Inflammatory macrophage (primary cell): ENCODE results near the gene OR56A5.
A peak's percentile ranks its signal among the peaks of the same experiment; 100 is the strongest.
"Not testable (repeated sequence)": the region's sequence is repeated elsewhere in the genome, so short reads cannot be mapped to it uniquely, and the experiment has no call there.

Experiments used
- DNase-seq, 2 donors: peaks; one replicate each; pipeline ENCODE4 v3.0.0-alpha.2; 2020 to 2022
- total RNA-seq, 18 experiments: gene quantifications; one replicate each; lab custom pipeline; 2026; ENCODE audit warnings: mixed read lengths in 6 of 18, inconsistent platforms in 2 of 18; lab: John Stamatoyannopoulos, UW

The OR56A5 gene, protein sequence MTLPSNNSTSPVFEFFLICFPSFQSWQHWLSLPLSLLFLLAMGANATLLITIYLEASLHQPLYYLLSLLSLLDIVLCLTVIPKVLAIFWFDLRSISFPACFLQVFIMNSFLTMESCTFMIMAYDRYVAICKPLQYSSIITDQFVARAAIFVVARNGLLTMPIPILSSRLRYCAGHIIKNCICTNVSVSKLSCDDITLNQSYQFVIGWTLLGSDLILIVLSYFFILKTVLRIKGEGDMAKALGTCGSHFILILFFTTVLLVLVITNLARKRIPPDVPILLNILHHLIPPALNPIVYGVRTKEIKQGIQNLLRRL
- total RNA-seq = 0 to 0.07 (median 0) reads per million in 18 experiments

GRCh38 chr11:5968394-5968793 lies at the start of gene OR56A5:
TSS of gene OR56A5 (minus strand) at chr11:5968494. CDS start at chr11:5968494, 0 bp downstream.
- DNase-seq = no peak

- no peak for DNase-seq
These were observed 44.7 kb upstream of the OR56A5 start for GRCh38 chr11:6013042-6013441.

DNA sequence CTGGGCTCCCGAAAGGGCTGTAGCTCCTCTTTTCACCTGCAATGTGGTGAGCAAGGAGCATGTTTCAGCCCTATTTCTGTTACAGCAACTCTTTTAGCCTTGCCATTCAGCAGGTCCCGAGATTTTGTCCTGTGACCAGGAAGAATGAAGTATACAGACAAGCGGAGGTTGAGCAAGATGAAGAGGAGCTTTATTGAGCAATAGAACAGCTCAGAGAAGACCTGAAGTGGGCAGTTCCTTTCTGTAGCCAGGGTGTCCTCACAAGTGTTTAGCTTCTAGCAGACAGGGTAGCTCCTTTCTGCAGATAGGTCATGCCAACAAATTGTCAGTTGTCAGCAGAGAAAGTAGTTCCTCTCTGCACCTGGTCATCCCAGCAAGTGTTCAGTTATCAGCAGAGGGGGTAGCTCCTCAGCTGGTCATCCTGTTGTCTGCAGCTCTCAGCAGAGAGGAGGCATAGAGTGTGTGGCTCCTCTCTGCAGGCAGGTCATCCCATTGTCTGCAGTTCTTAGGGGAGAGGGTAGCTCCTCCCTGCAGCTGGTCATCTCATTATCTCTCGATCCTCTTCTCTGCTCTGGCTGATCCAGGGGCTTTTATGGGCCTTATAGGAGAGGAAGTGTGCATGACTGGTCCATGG lies 43.9 kb upstream of the OR56A5 start:
- peak; percentile 80 to 82 for DNase-seq

DNA sequence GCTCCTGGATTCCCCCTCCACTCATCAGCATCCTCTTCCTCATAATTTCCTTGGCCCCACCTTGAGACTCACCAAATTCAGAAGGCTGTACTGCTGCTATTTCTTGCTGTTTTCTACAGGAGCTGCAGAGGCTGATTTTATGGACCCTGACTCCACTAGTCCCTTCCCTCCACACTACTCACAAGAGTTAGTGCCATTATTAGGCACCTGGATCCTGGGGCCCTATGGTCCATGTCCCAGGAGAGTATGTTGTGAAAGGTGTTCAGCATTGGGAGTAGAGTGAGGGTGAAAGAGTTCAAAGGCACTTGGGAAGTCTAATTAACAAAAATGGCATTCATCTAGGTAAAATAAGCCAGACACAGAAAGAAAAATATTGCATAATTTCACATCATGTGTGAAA lies 38.6 kb upstream of the OR56A5 start, which contains the start of gene OR56A4:
OR56A4 (minus strand) TSS at position 101 of the 400 bp plus-strand sequence. CDS start 3,954 bp downstream, outside the sequence.
- DNase-seq = no peak

- no peak for DNase-seq
These were observed 38.1 kb upstream of the OR56A5 start for GRCh38 chr11:6006395-6006794.

DNA sequence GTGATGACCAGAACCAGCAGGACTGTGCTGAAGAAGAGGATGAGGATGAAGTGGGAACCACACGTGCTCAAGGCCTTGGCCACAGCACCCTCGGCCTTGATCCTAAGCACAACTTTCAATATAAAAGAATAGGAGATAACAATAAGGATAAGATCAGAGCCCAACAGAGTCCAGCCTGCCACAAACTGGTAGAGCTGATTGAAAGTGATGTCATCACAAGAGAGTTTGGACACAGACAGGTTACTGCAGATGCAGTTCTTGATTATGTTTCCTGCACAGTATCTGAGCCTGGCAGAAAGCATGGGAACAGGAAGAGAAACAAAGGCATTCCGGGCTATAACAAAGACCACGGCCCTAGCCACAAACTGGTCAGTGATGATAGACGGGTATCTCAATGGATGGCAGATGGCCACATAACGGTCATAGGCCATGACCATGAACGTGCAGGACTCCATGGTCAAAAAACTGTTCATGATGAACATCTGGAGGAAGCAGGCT lies 34.0 kb upstream of the OR56A5 start:
- DNase-seq = no peak

DNA sequence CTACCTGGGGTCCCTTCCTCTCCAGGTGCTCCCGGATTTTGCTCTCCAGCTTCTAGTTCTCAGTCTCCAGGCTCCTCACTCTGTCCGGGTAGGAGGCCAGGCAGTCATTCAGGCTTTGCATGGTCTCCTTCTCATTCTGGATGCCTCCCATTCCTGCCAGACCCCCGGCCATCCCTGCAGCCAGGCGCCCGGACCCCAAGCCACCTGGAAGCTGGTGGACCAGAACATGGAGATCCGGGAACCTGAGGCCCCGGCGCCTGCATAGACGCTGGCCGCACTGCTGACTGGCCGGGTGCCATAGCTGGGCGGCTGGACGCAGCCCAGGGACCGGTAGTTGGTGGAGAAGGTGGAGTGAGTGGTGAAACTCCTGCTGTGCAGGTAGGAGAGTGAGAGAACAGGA lies 26.5 kb upstream of the OR56A5 start:
- DNase-seq = no peak

DNA sequence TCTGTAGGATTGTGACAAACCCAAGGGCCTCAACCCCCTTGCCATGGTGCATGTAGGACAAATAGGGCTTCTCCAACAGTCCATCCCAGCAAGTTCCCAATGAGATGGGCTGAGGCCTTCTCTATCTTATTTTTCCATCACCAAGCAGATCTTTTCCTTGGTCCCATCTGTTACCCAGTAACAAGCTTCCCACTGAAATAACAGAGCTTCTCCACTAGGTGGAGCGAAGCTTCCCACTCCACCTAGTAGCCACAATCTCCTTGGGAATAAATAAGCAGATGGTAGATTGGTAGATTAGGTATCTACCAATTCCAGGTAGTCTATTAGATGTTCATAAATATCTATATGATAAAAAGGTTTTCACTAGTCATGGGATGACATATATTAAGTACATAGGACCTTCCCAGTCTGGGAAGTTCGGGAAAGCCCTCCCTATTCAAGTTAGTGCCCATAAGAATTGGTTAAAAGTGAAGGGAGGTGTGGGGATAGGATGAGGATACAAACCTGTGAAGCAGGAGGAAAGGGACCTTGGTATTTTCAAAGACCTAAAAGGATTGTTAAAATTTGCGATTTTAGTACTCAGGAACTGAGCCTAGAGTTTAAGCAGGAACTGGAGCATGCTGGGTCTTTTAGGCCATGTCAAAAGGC lies 24.4 kb upstream of the OR56A5 start:
- DNase-seq = peak; percentile 29 to 38

DNA sequence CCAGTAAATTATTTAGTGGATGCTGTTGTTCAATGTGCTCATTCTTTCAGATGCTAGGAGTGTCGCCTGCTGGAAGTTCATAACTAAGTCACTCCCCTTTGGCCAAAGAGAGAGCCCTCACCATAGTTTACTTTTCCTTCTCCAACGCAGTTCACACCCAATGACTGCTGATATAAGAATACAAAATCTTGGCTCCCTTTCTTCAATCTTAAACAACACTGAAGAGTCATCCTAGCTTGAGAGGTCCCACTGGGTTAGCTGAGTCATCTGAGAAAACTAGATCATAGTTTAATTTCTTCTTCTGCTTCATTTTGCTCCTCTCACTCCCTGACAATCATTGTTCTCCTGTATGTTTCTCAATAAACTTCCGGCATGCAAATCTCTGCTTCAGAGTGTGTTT lies 23.9 kb upstream of the OR56A5 start:
- no peak for DNase-seq

DNA sequence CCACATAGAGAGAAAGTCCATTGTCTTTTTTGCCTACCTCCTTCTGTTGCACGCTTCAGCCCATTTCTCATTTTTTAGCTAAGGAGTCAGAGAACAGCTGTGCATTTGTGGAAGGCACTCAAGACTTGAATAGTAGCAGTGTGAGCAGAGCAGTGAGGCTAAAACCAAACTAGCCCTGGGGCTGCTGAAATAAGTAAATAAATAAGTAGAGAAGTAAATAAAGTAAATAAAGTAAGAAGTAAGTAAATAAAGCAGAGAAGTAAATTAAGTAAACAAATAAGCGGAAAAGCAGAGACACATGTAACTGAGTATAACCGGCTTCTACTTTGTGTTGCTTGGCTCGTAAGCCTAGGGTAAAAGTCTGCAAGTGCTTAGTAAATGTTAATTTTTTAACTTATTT lies 20.9 kb upstream of the OR56A5 start:
- no peak for DNase-seq

- DNase-seq = no peak
These were observed 18.6 kb upstream of the OR56A5 start, which contains the start of gene OR52L1 for GRCh38 chr11:5986885-5987284. TSS of gene OR52L1 (minus strand) at chr11:5986985. CDS start at chr11:5986930, 55 bp downstream.

DNA sequence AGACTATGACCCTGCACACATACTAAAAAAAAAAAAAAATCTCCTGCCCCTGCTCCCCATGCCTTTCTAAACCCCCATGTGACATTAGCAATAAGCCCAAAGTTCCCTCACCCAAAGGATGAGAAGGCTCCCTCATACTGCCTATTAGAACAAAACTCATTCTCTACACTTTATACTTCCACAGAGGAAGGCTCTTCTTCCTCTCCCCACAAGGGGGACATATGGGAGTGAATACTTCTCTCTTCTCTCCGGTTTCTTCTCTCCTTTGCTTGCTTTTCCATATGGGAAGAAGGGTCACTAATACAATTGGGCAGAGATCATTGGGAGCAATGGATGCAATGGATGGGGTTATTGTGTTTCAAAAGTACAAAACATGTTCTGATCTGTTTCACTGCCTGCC lies 15.1 kb upstream of the OR56A5 start:
- DNase-seq = no peak

DNA sequence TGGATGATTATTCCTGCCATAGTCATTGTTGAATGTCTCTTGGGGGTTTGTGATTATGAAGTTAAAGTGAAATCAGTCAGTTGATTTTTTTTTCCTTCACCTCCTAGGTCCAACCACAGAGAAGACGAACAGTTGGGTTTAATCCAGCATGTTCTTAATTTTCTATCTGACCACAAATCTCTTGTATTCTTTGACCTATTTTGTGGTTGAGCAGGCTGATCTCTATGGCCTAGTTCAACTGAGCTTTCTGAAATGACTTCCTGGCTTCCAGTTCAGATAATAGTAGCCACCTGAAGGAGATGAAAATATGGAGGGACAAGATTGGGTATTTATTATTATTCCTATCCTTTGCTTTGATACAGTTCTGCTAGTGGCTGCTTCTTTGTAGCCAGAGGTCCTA lies 5.2 kb upstream of the OR56A5 start:
- DNase-seq = no peak

DNA sequence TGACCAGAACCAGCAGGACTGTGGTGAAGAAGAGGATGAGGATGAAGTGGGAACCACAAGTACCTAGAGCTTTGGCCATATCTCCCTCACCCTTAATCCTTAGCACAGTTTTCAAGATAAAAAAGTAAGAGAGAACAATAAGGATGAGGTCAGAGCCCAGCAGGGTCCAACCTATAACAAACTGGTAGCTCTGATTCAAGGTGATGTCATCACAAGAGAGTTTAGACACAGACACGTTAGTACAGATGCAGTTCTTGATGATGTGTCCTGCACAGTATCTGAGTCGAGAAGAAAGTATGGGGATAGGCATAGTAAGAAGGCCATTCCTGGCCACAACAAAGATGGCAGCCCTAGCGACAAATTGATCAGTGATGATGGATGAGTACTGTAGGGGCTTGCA lies 586 bp downstream of the OR56A5 start:
- no peak for DNase-seq

DNA sequence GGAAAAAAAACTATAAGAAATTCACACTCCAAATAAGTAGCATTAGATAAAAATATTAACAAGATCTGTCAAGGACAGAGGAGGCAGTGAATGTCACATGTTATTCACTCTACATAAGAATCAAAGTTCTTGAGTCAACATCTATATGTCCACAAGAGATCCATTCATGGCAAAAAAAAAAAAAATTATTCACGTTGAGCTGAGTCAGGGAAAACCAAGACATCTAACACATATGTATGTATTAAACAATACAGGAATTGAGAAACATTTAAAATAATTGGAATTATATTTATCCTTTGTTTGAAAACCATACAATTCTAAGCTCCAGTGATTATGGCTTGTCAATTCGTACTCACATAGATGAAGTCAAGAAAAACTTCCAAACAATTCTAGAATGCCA lies 1.3 kb downstream of the OR56A5 start:
- DNase-seq = no peak

GRCh38 chr11:5960704-5961320 lies 7.5 kb downstream of the OR56A5 start:
- DNase-seq = not testable (repeated sequence)

- DNase-seq = no peak
These were observed 12.7 kb downstream of the OR56A5 start for GRCh38 chr11:5955586-5955985.

GRCh38 chr11:5941951-5942350 lies 26.3 kb downstream of the OR56A5 start, which contains the start of gene OR56A3:
TSS of gene OR56A3 (plus strand) at chr11:5942251. CDS start at chr11:5947347, 5,096 bp downstream.
- DNase-seq = no peak

DNA sequence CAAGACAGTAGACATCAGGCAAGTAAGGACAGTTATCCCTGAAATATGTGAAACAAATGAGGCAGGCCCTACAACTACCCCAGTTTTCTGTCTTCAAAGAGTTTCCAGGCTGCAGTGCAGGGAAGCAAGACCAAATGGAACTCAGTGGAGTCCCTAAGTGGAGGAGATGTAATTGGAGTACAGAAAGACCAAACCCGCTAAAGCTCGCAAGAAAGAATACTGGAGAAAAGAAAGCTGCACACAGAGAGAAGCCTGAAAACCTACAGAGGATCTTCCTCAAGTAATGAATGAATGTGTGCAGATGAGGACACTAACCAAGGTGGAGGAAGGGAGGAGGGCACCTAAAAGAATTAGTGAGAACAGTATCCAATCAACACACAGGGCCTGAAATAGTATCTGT lies 27.5 kb downstream of the OR56A5 start:
- DNase-seq = no peak

DNA sequence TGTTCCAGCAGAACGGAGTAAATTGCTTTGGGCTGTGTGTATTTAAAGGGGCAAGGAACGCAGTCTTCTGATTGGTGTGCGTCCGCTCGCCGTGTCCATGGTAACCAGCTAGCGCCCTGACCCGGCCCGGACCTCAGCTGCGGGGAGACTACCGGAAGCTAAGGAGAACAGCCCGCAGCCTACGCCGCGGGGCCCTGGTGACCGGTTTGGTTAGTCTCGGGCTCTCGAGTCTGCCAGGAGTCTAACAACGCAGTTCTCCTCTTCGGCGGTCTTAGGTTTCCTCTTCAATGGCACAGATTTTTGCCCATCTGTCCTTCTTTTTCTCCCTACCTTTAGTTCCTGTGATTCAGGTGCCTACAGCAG lies 29.7 kb downstream of the OR56A5 start:
- no peak for DNase-seq

DNA sequence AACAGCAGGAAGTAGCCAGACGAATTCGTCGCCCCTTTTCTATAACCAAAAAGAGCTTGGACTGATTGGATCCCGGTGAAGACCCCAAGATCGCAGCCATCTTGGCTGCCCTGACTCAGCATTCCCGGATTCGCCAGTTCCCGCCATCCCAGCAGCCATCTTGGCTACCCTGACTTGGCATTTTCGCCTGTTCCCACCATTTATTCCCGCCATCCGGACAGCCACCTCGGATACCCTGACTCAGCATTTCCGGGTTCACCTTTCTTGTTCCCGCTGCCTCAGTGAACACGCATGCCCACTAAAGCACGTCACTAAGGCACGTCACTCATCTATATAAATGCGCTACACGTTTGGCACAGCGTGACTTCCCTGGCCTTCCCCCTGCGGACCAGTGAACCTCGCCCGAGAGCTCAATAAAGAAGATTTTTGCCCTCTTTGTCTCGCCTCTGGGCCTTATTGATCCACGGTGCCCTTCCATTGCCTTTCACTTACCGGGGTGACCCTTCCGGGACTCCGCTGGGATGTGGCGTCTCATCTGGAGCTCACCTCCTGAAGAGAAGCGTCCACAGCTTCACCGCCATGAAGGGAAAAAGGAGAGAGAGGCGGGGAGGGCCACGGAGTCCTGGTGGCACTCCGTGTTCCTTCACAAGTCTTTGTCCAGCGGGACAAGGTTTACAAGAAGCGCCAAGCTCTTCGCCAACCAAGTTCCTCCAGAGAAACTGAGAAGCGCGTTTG lies 30.3 kb downstream of the OR56A5 start:
- no peak for DNase-seq

- no peak for DNase-seq
These were observed 35.2 kb downstream of the OR56A5 start for GRCh38 chr11:5933116-5933515.
